HEK293 (cell line): Measurements from ENCODE around the gene EXOC3.

ENCODE experiments used
- CTCF ChIA-PET: fragments of 350-600 bp; formaldehyde crosslinking; extraction: SDS; loops from one replicate; lab custom pipeline; 2021; ENCODE audit warnings: antibody characterized with exemption; lab: Yijun Ruan, JAX
- POLR2A ChIA-PET: fragments of 300-600 bp; formaldehyde crosslinking; extraction: SDS; loops from one replicate; lab custom pipeline; 2020; ENCODE audit warnings: antibody characterized with exemption, inconsistent platforms; lab: Yijun Ruan, JAX
- H3K27ac ChIP-seq: fragments of 200-500 bp; sonication (Bioruptor generic); 2 replicates; pipeline ENCODE4 v1.5.1; 2014; ENCODE audit warnings: low read depth, low read length, control low read depth, inconsistent platforms; ENCODE audit errors: extremely low read depth
- H3K36me3 ChIP-seq, 2 experiments: fragments of 200-500 bp in 1 of 2; sonication (Bioruptor generic) in 1 of 2; 1 replicate in 1 of 2; 2 replicates in 1 of 2; pipeline ENCODE4 v1.5.1; 2014 to 2017; ENCODE audit warnings: inconsistent platforms in 2 of 2, low read length in 2 of 2; ENCODE audit not compliant: control insufficient read depth in 2 of 2, insufficient read depth in 1 of 2
- H3K4me1 ChIP-seq: fragments of 200-500 bp; sonication (Bioruptor generic); 2 replicates; pipeline ENCODE4 v1.5.1; 2014; ENCODE audit warnings: mild to moderate bottlenecking, low read length, inconsistent platforms; ENCODE audit not compliant: control insufficient read depth, insufficient read depth
- H3K4me3 ChIP-seq: 2 replicates; pipeline ENCODE4 v1.5.1; 2011; ENCODE audit warnings: low read depth, mild to moderate bottlenecking, control low read depth, low read length, moderate library complexity
- H3K9me3 ChIP-seq: fragments of 200-500 bp; sonication (Bioruptor generic); 2 replicates; pipeline ENCODE4 v1.5.1; 2014; ENCODE audit warnings: low read depth, low read length, inconsistent platforms; ENCODE audit not compliant: control insufficient read depth, insufficient read depth
- CTCF ChIP-seq: fragments of 450-650 bp; formaldehyde crosslinking; IDR thresholded peaks from 2 replicates; pipeline ENCODE4 v1.5.1; 2016; ENCODE audit warnings: missing biosample characterization, missing genetic modification characterization
- EGR2 ChIP-seq: fragments of 450-650 bp; formaldehyde crosslinking; IDR thresholded peaks from 2 replicates; pipeline ENCODE4 v1.5.1; 2016; ENCODE audit warnings: low read depth, missing biosample characterization, missing genetic modification characterization
- GLIS2 ChIP-seq: fragments of 450-650 bp; formaldehyde crosslinking; IDR thresholded peaks from 2 replicates; pipeline ENCODE4 v1.5.1; 2016; ENCODE audit warnings: missing biosample characterization, missing genetic modification characterization
- HOXC10 ChIP-seq: sonication (generic); formaldehyde crosslinking; IDR thresholded peaks from 2 replicates; pipeline ENCODE4 v1.8.1; 2023; ENCODE audit warnings: mild to moderate bottlenecking, missing genetic modification reagents
- HOXD13 ChIP-seq: sonication (generic); formaldehyde crosslinking; IDR thresholded peaks from 2 replicates; pipeline ENCODE4 v1.8.0; 2022; ENCODE audit warnings: missing genetic modification reagents, borderline replicate concordance
- IKZF3 ChIP-seq: fragments of 450-650 bp; IDR thresholded peaks from 2 replicates; pipeline ENCODE4 v1.5.0; 2018; ENCODE audit warnings: missing biosample characterization, mild to moderate bottlenecking, missing genetic modification characterization, moderate library complexity
- PRDM10 ChIP-seq: fragments of 450-650 bp; formaldehyde crosslinking; IDR thresholded peaks from 2 replicates; pipeline ENCODE4 v1.5.1; 2016; ENCODE audit warnings: missing biosample characterization, missing genetic modification characterization
- PRDM4 ChIP-seq: fragments of 450-650 bp; formaldehyde crosslinking; IDR thresholded peaks from 2 replicates; pipeline ENCODE4 v1.5.1; 2017; ENCODE audit warnings: missing biosample characterization, missing genetic modification characterization
- REPIN1 ChIP-seq: fragments of 450-650 bp; formaldehyde crosslinking; IDR thresholded peaks from 2 replicates; pipeline ENCODE4 v1.5.1; 2017; ENCODE audit warnings: missing biosample characterization, missing genetic modification characterization, low read depth
- ZFHX2 ChIP-seq: fragments of 450-650 bp; formaldehyde crosslinking; conservative IDR thresholded peaks from 2 replicates; pipeline ENCODE4 v1.5.1; 2016; ENCODE audit warnings: missing biosample characterization, missing genetic modification characterization
- ZIC2 ChIP-seq: fragments of 450-650 bp; formaldehyde crosslinking; IDR thresholded peaks from 2 replicates; pipeline ENCODE4 v1.5.1; 2016; ENCODE audit warnings: missing biosample characterization, missing genetic modification characterization
- ZNF184 ChIP-seq: fragments of 450-650 bp; IDR thresholded peaks from 2 replicates; pipeline ENCODE4 v1.5.1; 2018; ENCODE audit warnings: missing biosample characterization, mild to moderate bottlenecking, missing genetic modification characterization
- ZNF549 ChIP-seq: fragments of 450-650 bp; IDR thresholded peaks from 2 replicates; pipeline ENCODE4 v1.5.1; 2018; ENCODE audit warnings: missing biosample characterization, missing genetic modification characterization, mild to moderate bottlenecking, inconsistent platforms, moderate library complexity
- ZNF654 ChIP-seq: fragments of 450-650 bp; formaldehyde crosslinking; IDR thresholded peaks from 2 replicates; pipeline ENCODE4 v1.5.1; 2016; ENCODE audit warnings: low read depth, missing biosample characterization, missing genetic modification characterization
- ZNF677 ChIP-seq: fragments of 450-650 bp; IDR thresholded peaks from 2 replicates; pipeline ENCODE4 v1.5.0; 2018; ENCODE audit warnings: missing biosample characterization, mild to moderate bottlenecking, missing genetic modification characterization, moderate library complexity
- ZNF777 ChIP-seq: fragments of 450-650 bp; formaldehyde crosslinking; IDR thresholded peaks from 2 replicates; pipeline ENCODE4 v1.5.1; 2017; ENCODE audit warnings: missing biosample characterization, missing genetic modification characterization, borderline replicate concordance

The EXOC3 gene

GRCh38 chr5:424301-425110 lies 18.5 kb upstream of the EXOC3 start:
- CTCF ChIA-PET: interaction anchor here (0.6 to 2.4 kb wide), 7 partner anchors 20 to 139 kb away, joined by 3 to 15 read pairs (median 4); no protein-coding TSS in a partner anchor
- POLR2A ChIA-PET: interaction anchor here (1.0 kb wide), 1 partner anchor 25 kb away, joined by 3 read pairs; no protein-coding TSS in a partner anchor
- TF ChIP-seq PRDM4 (tag by site-specific recombination): no peak
- no peak for TF ChIP-seq ZNF777 (tag by site-specific recombination)
- 0 out of 2 replicates have a peak, but pooled peaks have one; percentile 4 for TF ChIP-seq EGR2 (tag by site-specific recombination)
- no peak for TF ChIP-seq ZNF549
- TF ChIP-seq HOXC10 (CRISPR knock-in tag): no peak
- 0 out of 2 replicates have a peak, but pooled peaks have one; percentile 2 for TF ChIP-seq ZFHX2 (tag by site-specific recombination)
- peak; percentile 36; the same call in 1 of the 2 replicates for TF ChIP-seq GLIS2
- no peak for TF ChIP-seq ZNF677
- H3K36me3 ChIP-seq: peaks cover 0 to 38% of the 10 kb centered on the region in 2 experiments; a peak in 2 of 3 replicates
- H3K4me3 ChIP-seq: no peak overlapping the region
- H3K27ac ChIP-seq: no peak overlapping the region
- 0 out of 2 replicates have a peak, but pooled peaks cover 2% of the 10 kb centered on the region for H3K4me1 ChIP-seq
- no peaks in the 10 kb centered on the region for H3K9me3 ChIP-seq

GRCh38 chr5:425714-426113 lies 17.3 kb upstream of the EXOC3 start:
- POLR2A ChIA-PET: no interaction called here
- H3K27ac ChIP-seq: no peak overlapping the region
- no peak overlapping the region for H3K4me3 ChIP-seq
- no peaks in the 10 kb centered on the region for H3K9me3 ChIP-seq
- peaks cover 0 to 41% of the 10 kb centered on the region in 2 experiments; a peak in 2 of 3 replicates for H3K36me3 ChIP-seq
- CTCF ChIA-PET: interaction anchor here (0.6 to 2.4 kb wide), 4 partner anchors 109 to 399 kb away, joined by 3 to 15 read pairs (median 4); no protein-coding TSS in a partner anchor
- TF ChIP-seq ZNF184 (tag by site-specific recombination) (no peak), HOXD13 (CRISPR knock-in tag) (no peak), PRDM10 (peak; percentile 85), ZNF654 (peak; percentile 25; the same call in 1 of the 2 replicates), IKZF3 (tag by site-specific recombination) (0 out of 2 replicates have a peak, but pooled peaks have one; percentile 10), ZIC2 (tag by site-specific recombination) (no peak), CTCF (tag by site-specific recombination) (0 out of 2 replicates have a peak, but pooled peaks have one; percentile 15), REPIN1 (tag by site-specific recombination) (no peak)
- H3K4me1 ChIP-seq: 0 out of 2 replicates have a peak, but pooled peaks cover 2% of the 10 kb centered on the region
